PC-9 (cell line): ENCODE data around the gene MBP.

Source experiments
- CTCF ChIP-seq: fragments of 200-600 bp; sonication (generic); conservative IDR thresholded peaks from 2 replicates; pipeline ENCODE4 v1.6.1; 2017; ENCODE audit warnings: mixed run types, antibody characterized with exemption, mild to moderate bottlenecking, moderate library complexity
- EZH2 ChIP-seq: fragments of 200-600 bp; sonication (generic); IDR thresholded peaks from 2 replicates; pipeline ENCODE4 v1.8.0; 2017; ENCODE audit warnings: antibody characterized with exemption, low read depth

- TF ChIP-seq CTCF: no peak
- TF ChIP-seq EZH2: no peak
Measured at GRCh38 chr18:77165503-77166188, 33.1 kb upstream of the MBP start.
